B cell (primary cell): ENCODE measurements around the gene RPLP1. TPM values are rescaled to one million over a fixed set of nuclear protein-coding genes. Genes with fewer than 3 reads are reported as not detected.

Experiments
- ATAC-seq: fragments of 200-7000 bp; cut with Tn5 transposase; one replicate; pipeline ENCODE4 v1.10.0; 2021; ENCODE audit warnings: low read depth, mild to moderate bottlenecking, moderate number of reproducible peaks, moderate library complexity
- CTCF ChIA-PET: fragments of 350-600 bp; sonication (Branson Sonifier 250); formaldehyde crosslinking; loops from one replicate; lab custom pipeline; 2021; ENCODE audit warnings: antibody characterized with exemption, inconsistent platforms; lab: Charles Lee
- POLR2A ChIA-PET: fragments of 350-600 bp; sonication (Branson Sonifier 250); formaldehyde crosslinking; loops from one replicate; lab custom pipeline; 2021; ENCODE audit warnings: antibody characterized with exemption; lab: Charles Lee
- DNase-seq: peaks from one replicate; pipeline ENCODE4 v3.0.0; 2013
- H2AFZ ChIP-seq: 2 replicates; pipeline ENCODE4 v1.6.1; 2012; ENCODE audit warnings: mild to moderate bottlenecking, low read depth, low read length; ENCODE audit not compliant: insufficient read depth, poor library complexity, severe bottlenecking
- H3K27ac ChIP-seq, 2 donors: 1 replicate in 1 of 2; 2 replicates in 1 of 2; pipeline ENCODE4 v1.5.1; 2012 to 2013; ENCODE audit warnings: low read length in 2 of 2, mild to moderate bottlenecking in 2 of 2, moderate library complexity in 1 of 2
- H3K27me3 ChIP-seq, 4 experiments: fragments of 200-600 bp in 1 of 4; sonication (generic) in 1 of 4; replicated peaks in 1 of 4; 1 replicate in 2 of 4; 2 replicates in 2 of 4; pipeline versions ENCODE4 v1.6.1 to v1.7.0; 2013 to 2016; ENCODE audit warnings: low read length in 3 of 4, mild to moderate bottlenecking in 2 of 4, mixed read lengths in 1 of 4, moderate library complexity in 1 of 4; ENCODE audit not compliant: insufficient read depth in 4 of 4, control insufficient read depth in 3 of 4; ENCODE audit errors: control extremely low read depth in 1 of 4
- H3K36me3 ChIP-seq, 2 experiments: replicated peaks in 1 of 2; 1 replicate in 1 of 2; 2 replicates in 1 of 2; pipeline versions ENCODE4 v1.6.1 to v1.7.1; 2013; ENCODE audit warnings: low read length in 1 of 2; ENCODE audit not compliant: insufficient read depth in 2 of 2, control insufficient read depth in 1 of 2; ENCODE audit errors: control extremely low read depth in 1 of 2, extremely low read depth in 1 of 2
- H3K4me1 ChIP-seq, 2 donors: fragments of 200-600 bp in 1 of 2; sonication (generic) in 1 of 2; 1 replicate in 1 of 2; 2 replicates in 1 of 2; pipeline versions ENCODE4 v1.5.1 to v1.6.1; 2013 to 2017; ENCODE audit warnings: low read length in 2 of 2; ENCODE audit not compliant: control insufficient read depth in 2 of 2, insufficient read depth in 2 of 2
- H3K4me2 ChIP-seq: replicated peaks from 2 replicates; pipeline ENCODE3; 2012; ENCODE audit warnings: mild to moderate bottlenecking, low read depth, low read length; ENCODE audit not compliant: poor library complexity, severe bottlenecking
- H3K4me3 ChIP-seq, 5 experiments: fragments of 200-600 bp in 1 of 5; sonication (generic) in 1 of 5; 1 replicate in 3 of 5; 2 replicates in 2 of 5; pipeline versions ENCODE4 v1.5.1 to v1.7.0; 2011 to 2016; ENCODE audit warnings: low read length in 4 of 5, mild to moderate bottlenecking in 4 of 5, low read depth in 2 of 5, control low read depth in 1 of 5, moderate library complexity in 1 of 5; ENCODE audit not compliant: insufficient read depth in 1 of 5; ENCODE audit errors: control extremely low read depth in 1 of 5, extremely low read depth in 1 of 5
- H3K79me2 ChIP-seq: fragments of 200-600 bp; sonication (generic); one replicate; pipeline ENCODE4 v1.6.0; 2016; ENCODE audit warnings: low read length; ENCODE audit not compliant: control insufficient read depth, insufficient read depth
- H3K9ac ChIP-seq: fragments of 200-600 bp; sonication (generic); 2 replicates; pipeline ENCODE4 v1.6.1; 2017; ENCODE audit warnings: mild to moderate bottlenecking, low read length, moderate library complexity
- H3K9me3 ChIP-seq, 3 donors: one replicate each; pipeline versions ENCODE4 v1.6.1 to v1.7.1; 2013; ENCODE audit warnings: low read length in 2 of 3; ENCODE audit not compliant: control insufficient read depth in 2 of 3, insufficient read depth in 1 of 3; ENCODE audit errors: control extremely low read depth in 1 of 3
- H4K20me1 ChIP-seq: 2 replicates; pipeline ENCODE4 v1.6.0; 2012; ENCODE audit warnings: mild to moderate bottlenecking, low read length; ENCODE audit not compliant: insufficient read depth, control insufficient read depth, poor library complexity, severe bottlenecking
- H3K27ac Mint-ChIP-seq: one replicate; pipeline ENCODE4 v1.8.0; 2021; ENCODE audit warnings: mixed read lengths
- H3K27me3 Mint-ChIP-seq: one replicate; pipeline ENCODE4 v1.8.0; 2021; ENCODE audit warnings: mixed read lengths
- H3K4me1 Mint-ChIP-seq: one replicate; pipeline ENCODE4 v1.8.0; 2021; ENCODE audit warnings: mixed read lengths
- H3K4me3 Mint-ChIP-seq: one replicate; pipeline ENCODE4 v1.8.0; 2021; ENCODE audit warnings: mixed read lengths
- H3K9me3 Mint-ChIP-seq: one replicate; pipeline ENCODE4 v1.8.0; 2022; ENCODE audit warnings: mixed read lengths; ENCODE audit not compliant: insufficient read depth
- CTCF ChIP-seq: fragments of 200-600 bp; IDR thresholded peaks from one replicate; pipeline ENCODE4 v1.8.0; 2022; ENCODE audit warnings: antibody characterized with exemption, mild to moderate bottlenecking
- EZH2 ChIP-seq: IDR thresholded peaks from 2 replicates; pipeline ENCODE4 v1.6.1; 2012; ENCODE audit warnings: borderline replicate concordance, low read depth, mild to moderate bottlenecking, moderate library complexity, low read length; ENCODE audit not compliant: insufficient read depth, poor library complexity, severe bottlenecking
- WGBS: methylation state at CpG from one replicate; pipeline ENCODE4 v1.1.5; 2013; ENCODE audit warnings: missing lambda C conversion rate; ENCODE audit not compliant: insufficient coverage; 5-methylcytosine and 5-hydroxymethylcytosine counted together
- intact Hi-C: fragments of 100-400 bp; cut with micrococcal nuclease; formaldehyde crosslinking; loops from one replicate; pipeline ENCODE4 v1.10.0; 2022
- polyA plus RNA-seq: library from polyadenylated mRNA; depleted of rRNA; stranded (reverse); fragments of >200 nt; gene quantifications from 2 replicates; pipeline ENCODE4 v1.2.3, GENCODE V29; 2012
- total RNA-seq, 2 donors: library from RNA; stranded (reverse); fragments of 120-200 nt in 1 of 2; gene quantifications; 1 replicate in 1 of 2; 2 replicates in 1 of 2; pipeline versions ENCODE4 v1.2.3 to v1.2.4, GENCODE V29; 2013 to 2022

RPLP1 gene
- total and polyA plus RNA-seq, 2 donors (not counting 1 experiment from before 2014, with no cell fraction given), result 2,373 to 2,470 TPM

GRCh38 chr15:69414701-69415167 lies 37.9 kb upstream of the RPLP1 start:
- Histone ChIP-seq H3K36me3 (no peaks in the 10 kb centered on the region), H3K27ac (no peak overlapping the region), H2AFZ (peak overlapping the region; percentile 93), H3K9me3 (no peaks in the 10 kb centered on the region), H3K79me2 (peaks cover 8% of the 10 kb centered on the region), H3K4me1 (peaks cover 5 to 9% of the 10 kb centered on the region in 2 donors), H3K27me3 (peaks cover 0 to 8% (median 0%) of the 10 kb centered on the region in 4 experiments), H4K20me1 (no peaks in the 10 kb centered on the region), H3K4me2 (peak overlapping the region; percentile 96), H3K9ac (peak overlapping the region; percentile 68), H3K4me3 (peak overlapping the region; percentile 58 to 80 (median 70))
- TF ChIP-seq CTCF (no peak), EZH2 (no peak)
- under 1% methylated on average over 21 of the region's 29 CpGs for WGBS
- no peak for ATAC-seq
- ChIA-PET POLR2A (interaction anchor here (0.5 to 1.6 kb wide), 3 partner anchors 38 to 596 kb away, joined by 3 to 12 read pairs (median 3); partner anchors contain the start of gene RPLP1), CTCF (interaction anchor here (1.6 to 2.9 kb wide), 3 partner anchors 20 to 51 kb away, joined by 4 to 9 read pairs (median 4); no protein-coding TSS in a partner anchor)
- peaks cover 13% of the 10 kb centered on the region for H3K4me1 Mint-ChIP-seq
- no peak overlapping the region for H3K27ac Mint-ChIP-seq
- intact Hi-C loops, result loop anchor here (1.0 to 10.0 kb wide), 4 partner anchors 38 to 1350 kb away; partner anchors contain the start of genes GLCE, RPLP1 and UACA
- peaks cover 11% of the 10 kb centered on the region for H3K27me3 Mint-ChIP-seq
- DNase-seq, result peak; percentile 44
- H3K9me3 Mint-ChIP-seq, result no peaks in the 10 kb centered on the region
- peak overlapping the region; percentile 78 for H3K4me3 Mint-ChIP-seq

- H3K4me3 ChIP-seq, result no peak overlapping the region
- TF ChIP-seq CTCF (no peak), EZH2 (no peak)
- no peak overlapping the region for H3K9ac ChIP-seq
- H3K9me3 Mint-ChIP-seq, result no peaks in the 10 kb centered on the region
- no peaks in the 10 kb centered on the region for H4K20me1 ChIP-seq
- WGBS, result no CpG with 5 or more reads among the region's 3 CpGs
- peaks cover 5 to 9% of the 10 kb centered on the region in 2 donors for H3K4me1 ChIP-seq
- H3K27me3 ChIP-seq, result peaks cover 0 to 8% (median 0%) of the 10 kb centered on the region in 4 experiments
- H3K79me2 ChIP-seq, result peaks cover 8% of the 10 kb centered on the region
- H3K27me3 Mint-ChIP-seq, result peaks cover 11% of the 10 kb centered on the region
- no peaks in the 10 kb centered on the region for H3K36me3 ChIP-seq
- CTCF ChIA-PET, result interaction anchor here (1.8 to 2.9 kb wide), 2 partner anchors 48 to 50 kb away, joined by 4 to 9 read pairs; no protein-coding TSS in a partner anchor
- H3K27ac Mint-ChIP-seq, result no peak overlapping the region
- no peaks in the 10 kb centered on the region for H3K9me3 ChIP-seq
- no peak overlapping the region for H3K27ac ChIP-seq
- H2AFZ ChIP-seq, result no peak overlapping the region
- ATAC-seq (no peak), DNase-seq (no peak)
- POLR2A ChIA-PET, result interaction anchor here (0.5 to 1.6 kb wide), 2 partner anchors 37 to 172 kb away, joined by 3 to 12 read pairs; partner anchors contain the start of gene RPLP1
- H3K4me3 Mint-ChIP-seq, result peak overlapping the region; percentile 66
- intact Hi-C loops, result loop anchor here (10.0 kb wide), 1 partner anchor 1349 kb away; the partner anchor contains the start of gene UACA
- peaks cover 13% of the 10 kb centered on the region for H3K4me1 Mint-ChIP-seq
- H3K4me2 ChIP-seq, result no peak overlapping the region
Measured at GRCh38 chr15:69415381-69415780, 37.2 kb upstream of the RPLP1 start.
